Panc1 (cell line): Measurements from ENCODE around the gene XIRP2. TPM values are rescaled to one million over a fixed set of nuclear protein-coding genes. Genes with fewer than 3 reads are reported as not detected.

ENCODE experiments used
- ATAC-seq: fragments of 200-7000 bp; cut with Tn5 transposase; 2 replicates; pipeline ENCODE4 v1.9.1; 2020; ENCODE audit warnings: mild to moderate bottlenecking, moderate library complexity
- BruUV-seq: library from RNA; stranded (reverse); fragments of 400-500 nt; replicated peaks from 2 replicates; lab custom pipeline; 2021; lab: Mats Ljungman, UMichigan
- CTCF ChIA-PET: fragments of 300-600 bp; sonication (Branson Sonifier 250); formaldehyde crosslinking; loops from one replicate; lab custom pipeline; 2022; ENCODE audit warnings: antibody characterized with exemption; lab: Charles Lee
- POLR2A ChIA-PET: fragments of 300-600 bp; sonication (Branson Sonifier 250); formaldehyde crosslinking; loops from one replicate; lab custom pipeline; 2022; ENCODE audit warnings: antibody characterized with exemption; lab: Charles Lee
- DNase-seq: peaks from one replicate; pipeline ENCODE4 v3.0.0-alpha.2; 2010; ENCODE audit warnings: low read depth, low spot score
- H3K27ac ChIP-seq: 2 replicates; pipeline ENCODE4 v1.5.1; 2011; ENCODE audit warnings: mild to moderate bottlenecking, low read length, inconsistent platforms
- H3K27me3 ChIP-seq: fragments of 200-500 bp; sonication (Bioruptor generic); 2 replicates; pipeline ENCODE4 v1.6.0; 2014; ENCODE audit warnings: low read length, inconsistent platforms; ENCODE audit not compliant: control insufficient read depth, insufficient read depth
- H3K36me3 ChIP-seq: fragments of 200-500 bp; sonication (Bioruptor generic); 2 replicates; pipeline ENCODE4 v1.5.1; 2014; ENCODE audit warnings: inconsistent platforms, mild to moderate bottlenecking, low read length, moderate library complexity; ENCODE audit not compliant: control insufficient read depth, insufficient read depth
- H3K4me1 ChIP-seq: 2 replicates; pipeline ENCODE4 v1.5.1; 2011; ENCODE audit warnings: inconsistent platforms, mild to moderate bottlenecking, low read length, moderate library complexity; ENCODE audit not compliant: control insufficient read depth, insufficient read depth
- H3K4me3 ChIP-seq, 2 experiments: 2 replicates each; pipeline ENCODE4 v1.5.1; 2011 to 2012; ENCODE audit warnings: low read depth in 2 of 2, low read length in 2 of 2, mild to moderate bottlenecking in 2 of 2, inconsistent platforms in 1 of 2, moderate library complexity in 1 of 2
- H3K9me3 ChIP-seq: fragments of 200-500 bp; sonication (Bioruptor generic); 2 replicates; pipeline ENCODE4 v1.5.1; 2014; ENCODE audit warnings: low read depth, mild to moderate bottlenecking, inconsistent platforms, low read length, moderate library complexity; ENCODE audit not compliant: control insufficient read depth, insufficient read depth
- CTCF ChIP-seq: fragments of 450-650 bp; IDR thresholded peaks from 2 replicates; pipeline ENCODE4 v1.5.1; 2017; ENCODE audit warnings: mild to moderate bottlenecking
- POLR2AphosphoS5 ChIP-seq: IDR thresholded peaks from 2 replicates; pipeline ENCODE4 v1.6.1; 2012; ENCODE audit warnings: mild to moderate bottlenecking, low read depth, low read length, moderate library complexity
- REST ChIP-seq, 2 experiments: IDR thresholded peaks; 2 replicates each; pipeline ENCODE4 v1.6.1; 2011 to 2012; ENCODE audit warnings: low read depth in 2 of 2, control low read depth in 1 of 2, low read length in 1 of 2, mild to moderate bottlenecking in 1 of 2, moderate library complexity in 1 of 2; ENCODE audit not compliant: insufficient read depth in 1 of 2
- SIN3A ChIP-seq: IDR thresholded peaks from 2 replicates; pipeline ENCODE4 v1.6.1; 2012; ENCODE audit warnings: low read depth, mild to moderate bottlenecking, low read length, moderate library complexity, borderline replicate concordance; ENCODE audit not compliant: insufficient read depth
- TCF7L2 ChIP-seq: IDR thresholded peaks from 2 replicates; pipeline ENCODE4 v1.6.1; 2011; ENCODE audit warnings: mild to moderate bottlenecking, low read depth, low read length, inconsistent platforms
- in situ Hi-C: cut with HindIII; loops from 2 replicates; pipeline ENCODE4 v1.10.0; 2016; ENCODE audit warnings: low sequenced_read_pairs, low pct_unique_long_range_greater_than_20kb
- intact Hi-C: fragments of 100-400 bp; cut with micrococcal nuclease; formaldehyde crosslinking; loops from one replicate; pipeline ENCODE4 v1.10.0; 2022; ENCODE audit not compliant: unreplicated experiment
- total RNA-seq: library from RNA; stranded (reverse); gene quantifications from one replicate; pipeline ENCODE4 v1.2.1, GENCODE V29; 2021; ENCODE audit not compliant: unreplicated experiment

XIRP2 gene
- total RNA-seq, 1 experiment from 2014 or later, result not detected

- Histone ChIP-seq H3K4me1 (no peaks in the 10 kb centered on the region), H3K9me3 (no peaks in the 10 kb centered on the region), H3K36me3 (no peaks in the 10 kb centered on the region), H3K27ac (no peak overlapping the region), H3K27me3 (no peaks in the 10 kb centered on the region), H3K4me3 (no peak overlapping the region)
- ChIA-PET POLR2A (no interaction called here), CTCF (no interaction called here)
- no TSS peak for BruUV-seq
- in situ Hi-C loops, result no loop called here
- ATAC-seq (no peak), DNase-seq (no peak)
- TF ChIP-seq CTCF, result no peak
- no peak for TF ChIP-seq REST (IDR thresholded peaks at IDR 0.05; ENCODE audit: insufficient read depth in 1 of 2, low read depth in 2 of 2, low read length in 1 of 2)
- intact Hi-C loops, result no loop called here
Observed at GRCh38 chr2:166957686-166958085, 69.4 kb downstream of the XIRP2 start.

- TF ChIP-seq CTCF (no peak), SIN3A (no peak), POLR2AphosphoS5 (no peak), REST (IDR thresholded peaks at IDR 0.05; ENCODE audit: insufficient read depth in 1 of 2, low read depth in 2 of 2, low read length in 1 of 2) (no peak), TCF7L2 (no peak)
- intact Hi-C loops (no loop called here), in situ Hi-C loops (no loop called here)
- ChIA-PET CTCF (no interaction called here), POLR2A (no interaction called here)
- Histone ChIP-seq H3K9me3 (no peaks in the 10 kb centered on the region), H3K4me1 (no peaks in the 10 kb centered on the region), H3K27me3 (no peaks in the 10 kb centered on the region), H3K36me3 (no peaks in the 10 kb centered on the region), H3K4me3 (no peak overlapping the region), H3K27ac (no peak overlapping the region)
- ATAC-seq (no peak), DNase-seq (no peak)
- BruUV-seq, result no TSS peak
Observed at GRCh38 chr2:166958986-166959481, 70.8 kb downstream of the XIRP2 start.
